ENCODE data around the gene WNT7B. TPM values are rescaled to one million over a fixed set of nuclear protein-coding genes. Genes with fewer than 3 reads are reported as not detected.

Gene WNT7B
- total and polyA plus RNA-seq, 10 of the 15 experiments (the other 5 are each of a cell fraction or from before 2014, with no cell fraction given) = 0.12 TPM; not detected in 9

DNA sequence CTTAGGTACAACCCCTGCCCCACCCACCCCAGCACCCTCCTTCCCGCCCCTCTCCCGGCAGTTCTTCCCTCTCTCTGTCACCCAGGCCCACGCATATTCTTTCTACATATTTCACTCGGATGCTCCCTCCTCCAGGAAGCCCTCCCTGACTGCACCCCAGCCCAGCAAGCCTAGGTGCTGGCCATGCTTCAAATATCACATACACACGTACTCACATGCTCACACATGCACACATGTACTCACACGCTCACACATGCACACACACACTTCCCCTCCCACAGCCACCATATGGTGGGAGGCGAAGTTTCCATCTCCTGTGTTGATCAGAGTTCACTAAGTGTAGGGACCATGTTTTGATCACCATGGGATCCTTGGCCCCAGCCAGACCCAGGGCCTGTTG lies 90.4 kb downstream of the WNT7B start:
- intact Hi-C loops (cut with micrococcal nuclease; ENCODE audit: unreplicated experiment) = no loop called here
- ATAC-seq (no peak), FAIRE-seq (no peak), DNase-seq (ENCODE audit: low read depth, low spot score) (no peak)
- no peaks in the 10 kb centered on the region for H3K27me3 ChIP-seq (replicated peaks in 1 of 2; ENCODE audit: control insufficient read depth in 2 of 2, insufficient read depth in 2 of 2, low read length in 1 of 2)
- RAD21 ChIA-PET (ENCODE audit: unreplicated experiment) = no interaction called here
- no peaks in the 10 kb centered on the region for H4K20me1 ChIP-seq (ENCODE audit: control insufficient read depth, insufficient read depth)
- CTCF ChIA-PET = no interaction called here
- no peaks in the 10 kb centered on the region for H3K79me2 ChIP-seq (ENCODE audit: control insufficient read depth, insufficient read depth, low read length)
- in situ Hi-C loops (cut with MboI) = no loop called here
- H3K27ac ChIP-seq (ENCODE audit: control insufficient read depth, insufficient read depth) = no peak overlapping the region
- no peaks in the 10 kb centered on the region for H3K4me1 ChIP-seq (ENCODE audit: control insufficient read depth, insufficient read depth, low read length)
- no peak overlapping the region for H3K4me3 ChIP-seq
- POLR2A ChIA-PET = no interaction called here
- no peaks in the 10 kb centered on the region for H3K36me3 ChIP-seq (ENCODE audit: control insufficient read depth in 2 of 2, insufficient read depth in 2 of 2, low read length in 1 of 2)
- H3K9me3 ChIP-seq (replicated peaks; ENCODE audit: control insufficient read depth, insufficient read depth, low read length) = no peaks in the 10 kb centered on the region
- SMC1A ChIA-PET (ENCODE audit: uncharacterized antibody, unreplicated experiment) = no interaction called here
- no peak for TF ChIP-seq SMAD1 (IDR thresholded peaks at IDR 0.05; ENCODE audit: low read depth, partially characterized antibody)
- TF ChIP-seq ZNF217 (IDR thresholded peaks at IDR 0.05) = no peak
- TF ChIP-seq ZNF207 (IDR thresholded peaks at IDR 0.05; ENCODE audit: borderline replicate concordance) = no peak
- no peak for TF ChIP-seq BCL11A (IDR thresholded peaks at IDR 0.05; ENCODE audit: low read depth, low read length)
- TF ChIP-seq, protein P1, sequence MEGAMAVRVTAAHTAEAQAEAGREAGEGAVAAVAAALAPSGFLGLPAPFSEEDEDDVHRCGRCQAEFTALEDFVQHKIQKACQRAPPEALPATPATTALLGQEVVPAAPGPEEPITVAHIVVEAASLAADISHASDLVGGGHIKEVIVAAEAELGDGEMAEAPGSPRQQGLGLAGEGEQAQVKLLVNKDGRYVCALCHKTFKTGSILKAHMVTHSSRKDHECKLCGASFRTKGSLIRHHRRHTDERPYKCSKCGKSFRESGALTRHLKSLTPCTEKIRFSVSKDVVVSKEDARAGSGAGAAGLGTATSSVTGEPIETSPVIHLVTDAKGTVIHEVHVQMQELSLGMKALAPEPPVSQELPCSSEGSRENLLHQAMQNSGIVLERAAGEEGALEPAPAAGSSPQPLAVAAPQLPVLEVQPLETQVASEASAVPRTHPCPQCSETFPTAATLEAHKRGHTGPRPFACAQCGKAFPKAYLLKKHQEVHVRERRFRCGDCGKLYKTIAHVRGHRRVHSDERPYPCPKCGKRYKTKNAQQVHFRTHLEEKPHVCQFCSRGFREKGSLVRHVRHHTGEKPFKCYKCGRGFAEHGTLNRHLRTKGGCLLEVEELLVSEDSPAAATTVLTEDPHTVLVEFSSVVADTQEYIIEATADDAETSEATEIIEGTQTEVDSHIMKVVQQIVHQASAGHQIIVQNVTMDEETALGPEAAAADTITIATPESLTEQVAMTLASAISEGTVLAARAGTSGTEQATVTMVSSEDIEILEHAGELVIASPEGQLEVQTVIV (IDR thresholded peaks at IDR 0.05; ENCODE audit: borderline replicate concordance, partially characterized antibody) = no peak
- TF ChIP-seq NFXL1 (IDR thresholded peaks at IDR 0.05; ENCODE audit: borderline replicate concordance) = no peak
- TF ChIP-seq CHD4 (IDR thresholded peaks at IDR 0.05) = no peak
- no peak for TF ChIP-seq MYC (IDR thresholded peaks at IDR 0.05; ENCODE audit: insufficient read depth, insufficient read length, insufficient replicate concordance, low read length, severe bottlenecking)
- no peak for TF ChIP-seq JUND (IDR thresholded peaks at IDR 0.05; ENCODE audit: low read depth, low read length)
- TF ChIP-seq CEBPB (IDR thresholded peaks at IDR 0.05; ENCODE audit: borderline replicate concordance in 1 of 2, low read depth in 2 of 2, low read length in 2 of 2) = no peak
- no peak for TF ChIP-seq GABPA (IDR thresholded peaks at IDR 0.05; ENCODE audit: low read depth)
- no peak for TF ChIP-seq NFYB (IDR thresholded peaks at IDR 0.05; ENCODE audit: insufficient read depth, low read depth, low read length)
- no peak for TF ChIP-seq SMC3 (IDR thresholded peaks at IDR 0.05; ENCODE audit: borderline replicate concordance, low read length)
- no peak for TF ChIP-seq GATAD2B (conservative IDR thresholded peaks at IDR 0.05; ENCODE audit: low read depth)
- no peak for TF ChIP-seq BMI1 (IDR thresholded peaks at IDR 0.05; ENCODE audit: borderline replicate concordance)
- WGBS (ENCODE audit: insufficient coverage, insufficient replicate concordance, low lambda C conversion rate, missing lambda C conversion rate) = 47% methylated on average over 4 of the region's 7 CpGs
- no peak overlapping the region for H3K9ac ChIP-seq (ENCODE audit: control insufficient read depth, insufficient read depth, low read length)
- no TSS peak for BruUV-seq (replicated peaks)
- H3K4me2 ChIP-seq (ENCODE audit: control insufficient read depth, insufficient read depth) = no peak overlapping the region
- H2AFZ ChIP-seq (ENCODE audit: control insufficient read depth, low read depth, low read length) = no peak overlapping the region
